ENCODE measurements around the gene TMPRSS3. TPM values are rescaled to one million over a fixed set of nuclear protein-coding genes. Genes with fewer than 3 reads are reported as not detected.

Gene TMPRSS3
- total RNA-seq, 1 donor, result not detected

- H3K4me3 ChIP-seq (ENCODE audit: low read depth, low read length), result no peak overlapping the region
- no peak for TF ChIP-seq CTCF (IDR thresholded peaks at IDR 0.05; ENCODE audit: insufficient read depth, low read depth, low read length)
- no peak for DNase-seq (ENCODE audit: low read depth)
Measured at GRCh38 chr21:42386034-42386591, 9.7 kb downstream of the TMPRSS3 start.

- no peak for TF ChIP-seq CTCF (IDR thresholded peaks at IDR 0.05; ENCODE audit: insufficient read depth, low read depth, low read length)
- no peak overlapping the region for H3K4me3 ChIP-seq (ENCODE audit: low read depth, low read length)
- no peak for DNase-seq (ENCODE audit: low read depth)
Measured at GRCh38 chr21:42385619-42386018, 10.2 kb downstream of the TMPRSS3 start.

- TF ChIP-seq CTCF (IDR thresholded peaks at IDR 0.05; ENCODE audit: insufficient read depth, low read depth, low read length), result no peak
- DNase-seq (ENCODE audit: low read depth), result no peak
- no peak overlapping the region for H3K4me3 ChIP-seq (ENCODE audit: low read depth, low read length)
Measured at GRCh38 chr21:42384989-42385388, 10.9 kb downstream of the TMPRSS3 start.

- no peak for DNase-seq (ENCODE audit: low read depth)
- no peak for TF ChIP-seq CTCF (IDR thresholded peaks at IDR 0.05; ENCODE audit: insufficient read depth, low read depth, low read length)
- no peak overlapping the region for H3K4me3 ChIP-seq (ENCODE audit: low read depth, low read length)
Measured at GRCh38 chr21:42384156-42384945, 11.5 kb downstream of the TMPRSS3 start.

GRCh38 chr21:42383331-42383730, 12.5 kb downstream of the TMPRSS3 start:
- TF ChIP-seq CTCF (IDR thresholded peaks at IDR 0.05; ENCODE audit: insufficient read depth, low read depth, low read length), result no peak
- no peak overlapping the region for H3K4me3 ChIP-seq (ENCODE audit: low read depth, low read length)
- DNase-seq (ENCODE audit: low read depth), result no peak

GRCh38 chr21:42382915-42383314, 12.9 kb downstream of the TMPRSS3 start:
- no peak for DNase-seq (ENCODE audit: low read depth)
- TF ChIP-seq CTCF (IDR thresholded peaks at IDR 0.05; ENCODE audit: insufficient read depth, low read depth, low read length), result no peak
- H3K4me3 ChIP-seq (ENCODE audit: low read depth, low read length), result no peak overlapping the region

Data from fibroblast of villous mesenchyme (primary cell).